Calu3 (cell line): Measurements from ENCODE around the gene CCNA2. TPM values are rescaled to one million over a fixed set of nuclear protein-coding genes. Genes with fewer than 3 reads are reported as not detected.

Source experiments
- Bru-seq: library from RNA; stranded (reverse); fragments of 400-500 nt; gene quantifications from one replicate; lab custom pipeline; 2021; lab: Mats Ljungman, UMichigan
- BruChase-seq, 2 experiments: library from RNA; stranded (reverse); fragments of 400-500 nt; gene quantifications; one replicate each; lab custom pipeline; 2021; lab: Mats Ljungman, UMichigan
- BruUV-seq: library from RNA; stranded (reverse); fragments of 400-500 nt; replicated peaks from 2 replicates; lab custom pipeline; 2021; lab: Mats Ljungman, UMichigan
- CTCF ChIA-PET: fragments of 300-600 bp; sonication (Branson Sonifier 250); formaldehyde crosslinking; loops from one replicate; lab custom pipeline; 2022; ENCODE audit warnings: antibody characterized with exemption; lab: Charles Lee
- DNase-seq: peaks from one replicate; pipeline ENCODE4 v3.0.0; 2022
- H3K27ac Mint-ChIP-seq: one replicate; pipeline ENCODE4 v1.8.0; 2022; ENCODE audit warnings: mixed read lengths; ENCODE audit not compliant: unreplicated experiment
- H3K27me3 Mint-ChIP-seq: one replicate; pipeline ENCODE4 v1.8.0; 2022; ENCODE audit warnings: mixed read lengths; ENCODE audit not compliant: unreplicated experiment
- H3K36me3 Mint-ChIP-seq: one replicate; pipeline ENCODE4 v1.8.0; 2022; ENCODE audit warnings: mild to moderate bottlenecking, moderate library complexity, mixed read lengths; ENCODE audit not compliant: insufficient read depth, unreplicated experiment
- H3K4me1 Mint-ChIP-seq: one replicate; pipeline ENCODE4 v1.8.0; 2022; ENCODE audit warnings: mild to moderate bottlenecking, low read depth, mixed read lengths; ENCODE audit not compliant: unreplicated experiment
- H3K4me3 Mint-ChIP-seq: one replicate; pipeline ENCODE4 v1.8.0; 2022; ENCODE audit warnings: mild to moderate bottlenecking, low read depth, moderate library complexity, mixed read lengths; ENCODE audit not compliant: unreplicated experiment
- H3K9me3 Mint-ChIP-seq: one replicate; pipeline ENCODE4 v1.8.0; 2022; ENCODE audit warnings: low read depth, mixed read lengths; ENCODE audit not compliant: unreplicated experiment
- intact Hi-C: fragments of 100-400 bp; cut with micrococcal nuclease; formaldehyde crosslinking; loops from one replicate; pipeline ENCODE4 v1.10.0; 2022; ENCODE audit not compliant: unreplicated experiment
- long read RNA-seq: library from polyadenylated mRNA; stranded (forward); transcript quantifications from one replicate; pipeline ENCODE4 v2.0.0, GENCODE V29; 2022
- total RNA-seq: library from RNA; stranded (reverse); gene quantifications from 2 replicates; pipeline ENCODE4 v1.2.3, GENCODE V29; 2022
- TF ChIP-seq, protein P1 (sequence below): fragments of 200-600 bp; IDR thresholded peaks from one replicate; pipeline ENCODE4 v1.8.0; 2022; ENCODE audit warnings: antibody characterized with exemption; ENCODE audit not compliant: unreplicated experiment

CCNA2 gene
- total RNA-seq: 26.9 and 32.6 TPM in 2 replicates
- Bru-seq, nascent RNA: percentile 89 among the genes with signal in this experiment
- percentile 90 among the genes with signal in this experiment for BruChase-seq, experiment 1, labeled RNA remaining after a 6-hour chase
- percentile 97 among the genes with signal in this experiment for BruChase-seq, experiment 2, labeled RNA remaining after a 2-hour chase
- long read RNA-seq, transcript CCNA2-201 (8 exons, 2,797 nt): major isoform, 38 of 45 reads
- long read RNA-seq, partial matches to known transcripts: 5 of 45 reads
- long read RNA-seq, other reads (novel, unspliced or antisense): 2 of 45 reads

GRCh38 chr4:121823505-121824170, at the start of gene CCNA2:
CCNA2 (minus strand) TSS chr4:121823883; CDS start chr4:121823628, 255 bp downstream.
- peaks cover 9% of the 10 kb centered on the region for H3K4me1 Mint-ChIP-seq
- no peaks in the 10 kb centered on the region for H3K27me3 Mint-ChIP-seq
- H3K36me3 Mint-ChIP-seq: peaks cover 29% of the 10 kb centered on the region
- intact Hi-C loops: no loop called here
- H3K9me3 Mint-ChIP-seq: no peaks in the 10 kb centered on the region
- DNase-seq: peak; percentile 88
- H3K4me3 Mint-ChIP-seq: peak within 1 kb of the TSS; percentile 88
- CTCF ChIA-PET: no interaction called here
- no TSS peak for BruUV-seq
- TF ChIP-seq, protein P1, sequence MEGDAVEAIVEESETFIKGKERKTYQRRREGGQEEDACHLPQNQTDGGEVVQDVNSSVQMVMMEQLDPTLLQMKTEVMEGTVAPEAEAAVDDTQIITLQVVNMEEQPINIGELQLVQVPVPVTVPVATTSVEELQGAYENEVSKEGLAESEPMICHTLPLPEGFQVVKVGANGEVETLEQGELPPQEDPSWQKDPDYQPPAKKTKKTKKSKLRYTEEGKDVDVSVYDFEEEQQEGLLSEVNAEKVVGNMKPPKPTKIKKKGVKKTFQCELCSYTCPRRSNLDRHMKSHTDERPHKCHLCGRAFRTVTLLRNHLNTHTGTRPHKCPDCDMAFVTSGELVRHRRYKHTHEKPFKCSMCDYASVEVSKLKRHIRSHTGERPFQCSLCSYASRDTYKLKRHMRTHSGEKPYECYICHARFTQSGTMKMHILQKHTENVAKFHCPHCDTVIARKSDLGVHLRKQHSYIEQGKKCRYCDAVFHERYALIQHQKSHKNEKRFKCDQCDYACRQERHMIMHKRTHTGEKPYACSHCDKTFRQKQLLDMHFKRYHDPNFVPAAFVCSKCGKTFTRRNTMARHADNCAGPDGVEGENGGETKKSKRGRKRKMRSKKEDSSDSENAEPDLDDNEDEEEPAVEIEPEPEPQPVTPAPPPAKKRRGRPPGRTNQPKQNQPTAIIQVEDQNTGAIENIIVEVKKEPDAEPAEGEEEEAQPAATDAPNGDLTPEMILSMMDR: no peak
- H3K27ac Mint-ChIP-seq: peak within 1 kb of the TSS; percentile 85

DNA sequence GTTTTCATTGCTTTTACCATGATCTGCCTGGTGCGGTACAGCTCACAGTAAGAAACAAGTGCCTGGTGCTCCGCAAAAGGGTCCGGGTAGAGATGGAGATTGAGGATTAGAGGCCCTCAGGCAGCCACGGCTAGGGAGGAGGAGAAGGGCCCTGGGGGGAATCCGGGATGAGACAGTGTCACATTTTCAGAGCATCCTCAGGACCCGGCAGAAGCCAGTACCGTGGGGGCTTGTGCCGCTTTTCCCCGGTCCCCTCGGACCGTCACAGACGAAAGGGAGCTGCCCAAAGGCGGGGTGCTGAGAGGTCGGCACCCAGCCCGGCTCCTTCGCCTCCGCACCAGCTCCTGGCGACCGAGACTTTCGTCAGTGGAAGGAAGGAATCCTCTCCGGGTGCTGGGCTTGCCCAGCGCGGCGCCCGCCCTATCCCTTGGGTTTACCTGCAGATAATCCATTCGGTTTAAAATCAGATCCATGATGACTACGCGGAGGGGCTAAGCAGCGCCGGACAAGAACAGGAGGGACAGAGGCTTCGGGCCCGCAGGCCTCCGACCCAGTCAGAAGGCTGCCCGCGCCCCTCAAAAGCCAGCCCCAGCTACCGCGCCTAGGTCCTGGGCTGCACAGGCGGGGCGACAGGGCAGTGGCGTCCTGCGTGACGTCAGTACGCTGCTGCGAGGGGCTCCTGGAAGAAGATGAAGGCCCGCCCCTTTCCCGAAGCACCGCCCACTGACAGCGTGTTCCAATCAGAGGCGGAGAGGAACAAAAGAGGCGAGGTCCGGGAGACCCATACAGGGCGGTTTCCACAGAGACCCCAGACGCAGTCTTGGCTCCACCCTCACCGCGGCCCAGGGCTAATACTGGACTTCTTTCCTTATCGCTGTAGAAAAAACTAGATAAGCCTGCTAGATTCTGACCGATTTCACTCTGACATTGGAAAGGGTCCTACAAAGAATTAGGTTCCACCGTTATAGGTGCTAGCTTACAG, 46.4 kb upstream of the CCNA2 start, which contains the start of gene BBS7:
BBS7 (minus strand) TSS at position 634 of the 982 bp plus-strand sequence; CDS start at position 473, 161 bp downstream.
- DNase-seq: peak; percentile 93
- BruUV-seq: no TSS peak
- peak within 1 kb of the TSS; percentile 88 for H3K27ac Mint-ChIP-seq
- H3K36me3 Mint-ChIP-seq: peaks cover 15% of the 10 kb centered on the region
- TF ChIP-seq, protein P1: no peak
- CTCF ChIA-PET: interaction anchor here (1.2 kb wide), 1 partner anchor 707 kb away, joined by 3 read pairs; no protein-coding TSS in a partner anchor
- H3K9me3 Mint-ChIP-seq: no peaks in the 10 kb centered on the region
- H3K4me1 Mint-ChIP-seq: peaks cover 10% of the 10 kb centered on the region
- intact Hi-C loops: no loop called here
- H3K4me3 Mint-ChIP-seq: peak within 1 kb of the TSS; percentile 89
- no peaks in the 10 kb centered on the region for H3K27me3 Mint-ChIP-seq

DNA sequence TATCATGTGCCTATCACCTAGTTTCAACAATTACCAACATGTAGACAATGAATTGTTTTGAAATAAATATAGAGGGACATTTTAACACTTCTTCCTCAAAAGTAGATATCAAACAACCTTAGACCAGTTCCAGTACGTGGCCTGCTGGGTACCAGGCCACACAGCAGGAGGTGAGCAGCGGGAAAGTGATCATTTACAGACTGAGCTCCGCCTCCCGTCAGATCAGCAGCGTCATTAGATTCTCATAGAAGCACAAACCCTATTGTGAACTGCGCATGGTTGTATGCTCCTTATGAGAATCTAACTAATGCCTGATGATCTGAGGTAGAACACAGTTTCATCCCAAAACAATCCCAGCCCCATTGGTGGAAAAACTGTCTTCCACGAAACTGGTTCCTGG, 40.1 kb upstream of the CCNA2 start:
- no peaks in the 10 kb centered on the region for H3K27me3 Mint-ChIP-seq
- H3K36me3 Mint-ChIP-seq: no peaks in the 10 kb centered on the region
- CTCF ChIA-PET: no interaction called here
- H3K9me3 Mint-ChIP-seq: no peaks in the 10 kb centered on the region
- no peak for DNase-seq
- intact Hi-C loops: no loop called here
- peaks cover 5% of the 10 kb centered on the region for H3K4me1 Mint-ChIP-seq
- no peak overlapping the region for H3K27ac Mint-ChIP-seq
- BruUV-seq: no TSS peak
- TF ChIP-seq, protein P1: no peak
- no peak overlapping the region for H3K4me3 Mint-ChIP-seq

- Mint-ChIP-seq H3K9me3 (no peaks in the 10 kb centered on the region), H3K27ac (no peak overlapping the region)
Measured at GRCh38 chr4:121861426-121861825, 37.7 kb upstream of the CCNA2 start.

More at GRCh38 chr4:121861426-121861825, 37.7 kb upstream of the CCNA2 start:
- no peak for DNase-seq
- intact Hi-C loops: no loop called here
- CTCF ChIA-PET: no interaction called here
- Mint-ChIP-seq H3K4me3 (no peak overlapping the region), H3K36me3 (no peaks in the 10 kb centered on the region), H3K27me3 (no peaks in the 10 kb centered on the region), H3K4me1 (no peaks in the 10 kb centered on the region)
- TF ChIP-seq, protein P1: no peak
- no TSS peak for BruUV-seq
